IMR-90 (cell line): ENCODE measurements around the gene RMND5B. TPM values are rescaled to one million over a fixed set of nuclear protein-coding genes. Genes with fewer than 3 reads are reported as not detected.

Experiments used
- ATAC-seq: fragments of 200-7000 bp; cut with Tn5 transposase; 2 replicates; pipeline ENCODE4 v1.9.1; 2020; ENCODE audit warnings: low read depth, mild to moderate bottlenecking, moderate library complexity
- BruUV-seq: library from RNA; stranded (reverse); fragments of 400-500 nt; replicated peaks from 2 replicates; lab custom pipeline; 2021; lab: Mats Ljungman, UMichigan
- CTCF ChIA-PET: fragments of 300-600 bp; formaldehyde crosslinking; extraction: SDS; loops from one replicate; lab custom pipeline; 2021; ENCODE audit warnings: antibody characterized with exemption; lab: Yijun Ruan, JAX
- POLR2A ChIA-PET: fragments of 300-600 bp; sonication (Branson Sonifier 250); formaldehyde crosslinking; loops from one replicate; lab custom pipeline; 2022; ENCODE audit warnings: antibody characterized with exemption; ENCODE audit not compliant: unreplicated experiment; lab: Charles Lee
- DNase-seq: peaks from one replicate; pipeline ENCODE4 v3.0.0; 2013
- H2AFZ ChIP-seq: replicated peaks from 2 replicates; pipeline ENCODE3; 2013; ENCODE audit warnings: low read length, mild to moderate bottlenecking; ENCODE audit not compliant: poor library complexity
- H2AK5ac ChIP-seq: 2 replicates; pipeline ENCODE4 v1.6.1; 2013; ENCODE audit warnings: low read depth, low read length, inconsistent platforms
- H2AK9ac ChIP-seq: replicated peaks from 2 replicates; pipeline ENCODE3; 2013; ENCODE audit warnings: mild to moderate bottlenecking, low read depth, low read length, moderate library complexity; ENCODE audit not compliant: poor library complexity
- H2BK120ac ChIP-seq: 2 replicates; pipeline ENCODE4 v1.6.1; 2013; ENCODE audit warnings: low read depth, low read length, inconsistent platforms
- H2BK15ac ChIP-seq: 3 replicates; pipeline ENCODE4 v1.6.1; 2013; ENCODE audit warnings: low read depth, low read length, inconsistent platforms
- H2BK20ac ChIP-seq: 2 replicates; pipeline ENCODE4 v1.6.1; 2013; ENCODE audit warnings: low read depth, mild to moderate bottlenecking, inconsistent platforms, low read length, moderate library complexity
- H2BK5ac ChIP-seq: 2 replicates; pipeline ENCODE4 v1.6.1; 2013; ENCODE audit warnings: mild to moderate bottlenecking, low read depth, low read length, inconsistent platforms; ENCODE audit not compliant: poor library complexity, severe bottlenecking
- H3K14ac ChIP-seq: replicated peaks from 2 replicates; pipeline ENCODE4 v1.6.1; 2013; ENCODE audit warnings: low read depth, low read length, inconsistent platforms
- H3K18ac ChIP-seq: 2 replicates; pipeline ENCODE4 v1.6.1; 2013; ENCODE audit warnings: low read depth, low read length, control low read depth
- H3K23ac ChIP-seq: 2 replicates; pipeline ENCODE4 v1.6.1; 2013; ENCODE audit warnings: low read depth, low read length, inconsistent platforms
- H3K27ac ChIP-seq: 2 replicates; pipeline ENCODE4 v1.5.1; 2013; ENCODE audit warnings: mild to moderate bottlenecking, control low read depth, low read length; ENCODE audit not compliant: insufficient read depth
- H3K27me3 ChIP-seq: 2 replicates; pipeline ENCODE4 v1.6.1; 2013; ENCODE audit warnings: low read length; ENCODE audit not compliant: control insufficient read depth, insufficient read depth
- H3K36me3 ChIP-seq: 2 replicates; pipeline ENCODE4 v1.6.1; 2013; ENCODE audit warnings: low read length, mixed read lengths; ENCODE audit not compliant: control insufficient read depth, insufficient read depth
- H3K4ac ChIP-seq: 2 replicates; pipeline ENCODE4 v1.6.1; 2013; ENCODE audit warnings: low read depth, low read length, inconsistent platforms
- H3K4me1 ChIP-seq: 2 replicates; pipeline ENCODE4 v1.6.1; 2013; ENCODE audit warnings: low read length, mixed read lengths; ENCODE audit not compliant: control insufficient read depth, insufficient read depth
- H3K4me2 ChIP-seq: 2 replicates; pipeline ENCODE4 v1.6.1; 2013; ENCODE audit warnings: low read depth, mild to moderate bottlenecking, control low read depth, low read length, moderate library complexity
- H3K4me3 ChIP-seq: 2 replicates; pipeline ENCODE4 v1.5.1; 2013; ENCODE audit warnings: low read depth, mild to moderate bottlenecking, control low read depth, low read length, moderate library complexity; ENCODE audit not compliant: insufficient read depth
- H3K56ac ChIP-seq: 2 replicates; pipeline ENCODE4 v1.6.1; 2013; ENCODE audit warnings: low read length, inconsistent platforms; ENCODE audit not compliant: insufficient read depth; ENCODE audit errors: extremely low read depth
- H3K79me1 ChIP-seq, 2 experiments: 2 replicates each; pipeline ENCODE4 v1.6.1; 2013; ENCODE audit warnings: low read length in 2 of 2, inconsistent platforms in 1 of 2, low read depth in 1 of 2
- H3K9ac ChIP-seq: 2 replicates; pipeline ENCODE4 v1.6.1; 2013; ENCODE audit warnings: low read depth, low read length, control low read depth
- H3K9me1 ChIP-seq: 2 replicates; pipeline ENCODE4 v1.6.1; 2013; ENCODE audit warnings: low read length, inconsistent platforms; ENCODE audit not compliant: insufficient read depth
- H3K9me3 ChIP-seq: 2 replicates; pipeline ENCODE4 v1.6.1; 2013; ENCODE audit warnings: low read length; ENCODE audit not compliant: control insufficient read depth, insufficient read depth
- H4K20me1 ChIP-seq: 2 replicates; pipeline ENCODE4 v1.6.1; 2013; ENCODE audit warnings: low read length, inconsistent platforms; ENCODE audit not compliant: insufficient read depth
- H4K5ac ChIP-seq: 2 replicates; pipeline ENCODE4 v1.6.1; 2013; ENCODE audit warnings: mild to moderate bottlenecking, low read depth, low read length, control low read depth
- H4K8ac ChIP-seq, 2 experiments: 2 replicates each; pipeline ENCODE4 v1.6.1; 2013; ENCODE audit warnings: low read depth in 2 of 2, low read length in 2 of 2, control low read depth in 1 of 2, inconsistent platforms in 1 of 2
- H4K91ac ChIP-seq: 2 replicates; pipeline ENCODE4 v1.6.1; 2013; ENCODE audit warnings: low read depth, low read length, inconsistent platforms; ENCODE audit not compliant: insufficient read depth
- BHLHE40 ChIP-seq: fragments of 150-350 bp; IDR thresholded peaks from 2 replicates; pipeline ENCODE4 v1.6.1; 2016; ENCODE audit warnings: mild to moderate bottlenecking, low read depth, low read length
- CEBPB ChIP-seq: IDR thresholded peaks from 2 replicates; pipeline ENCODE4 v1.6.1; 2012; ENCODE audit warnings: low read depth, low read length, improper control_type of control experiment
- CHD1 ChIP-seq: IDR thresholded peaks from 2 replicates; pipeline ENCODE4 v1.6.1; 2012; ENCODE audit warnings: low read depth, low read length, improper control_type of control experiment
- CTCF ChIP-seq: conservative IDR thresholded peaks from 2 replicates; pipeline ENCODE4 v1.5.1; 2012; ENCODE audit warnings: mild to moderate bottlenecking, low read depth, low read length, improper control_type of control experiment
- ELK1 ChIP-seq: fragments of 150-350 bp; IDR thresholded peaks from 2 replicates; pipeline ENCODE4 v1.6.1; 2016; ENCODE audit warnings: low read depth, mild to moderate bottlenecking, low read length, moderate library complexity, borderline replicate concordance
- FOS ChIP-seq: fragments of 150-350 bp; IDR thresholded peaks from 2 replicates; pipeline ENCODE4 v1.6.1; 2016; ENCODE audit warnings: low read depth, low read length
- MAFK ChIP-seq: IDR thresholded peaks from 2 replicates; pipeline ENCODE4 v1.6.1; 2012; ENCODE audit warnings: low read depth, low read length, improper control_type of control experiment
- MAZ ChIP-seq: IDR thresholded peaks from 2 replicates; pipeline ENCODE4 v1.6.1; 2012; ENCODE audit warnings: low read depth, mild to moderate bottlenecking, low read length, improper control_type of control experiment, moderate library complexity, borderline replicate concordance
- MXI1 ChIP-seq: IDR thresholded peaks from 2 replicates; pipeline ENCODE4 v1.6.1; 2012; ENCODE audit warnings: low read depth, mild to moderate bottlenecking, low read length, moderate library complexity, borderline replicate concordance
- NFE2L2 ChIP-seq: fragments of 150-350 bp; IDR thresholded peaks from 2 replicates; pipeline ENCODE4 v1.6.1; 2016; ENCODE audit warnings: low read depth, mild to moderate bottlenecking, low read length
- POLR2A ChIP-seq: IDR thresholded peaks from 2 replicates; pipeline ENCODE4 v1.6.1; 2012; ENCODE audit warnings: mild to moderate bottlenecking, low read depth, low read length
- RAD21 ChIP-seq: IDR thresholded peaks from 2 replicates; pipeline ENCODE4 v1.6.1; 2012; ENCODE audit warnings: low read length, improper control_type of control experiment
- RCOR1 ChIP-seq: IDR thresholded peaks from 2 replicates; pipeline ENCODE4 v1.6.1; 2012; ENCODE audit warnings: mild to moderate bottlenecking, low read length, improper control_type of control experiment; ENCODE audit not compliant: insufficient replicate concordance
- RFX5 ChIP-seq: IDR thresholded peaks from 2 replicates; pipeline ENCODE4 v1.8.0; 2012; ENCODE audit warnings: low read depth, mild to moderate bottlenecking, low read length, moderate library complexity
- SMC3 ChIP-seq: fragments of 150-350 bp; IDR thresholded peaks from 2 replicates; pipeline ENCODE4 v1.6.1; 2016; ENCODE audit warnings: low read depth, mild to moderate bottlenecking, antibody characterized with exemption, low read length, moderate library complexity
- USF2 ChIP-seq: fragments of 150-350 bp; IDR thresholded peaks from 2 replicates; pipeline ENCODE4 v1.6.1; 2017; ENCODE audit warnings: mild to moderate bottlenecking, antibody characterized with exemption, low read length, low read depth
- WGBS, 2 experiments: methylation state at CpG; one replicate each; pipeline versions ENCODE4 v1.1.5 to v1.1.7; 2013; ENCODE audit warnings: missing lambda C conversion rate in 2 of 2; ENCODE audit not compliant: insufficient read length in 1 of 2; ENCODE audit errors: extremely low coverage in 2 of 2; 5-methylcytosine and 5-hydroxymethylcytosine counted together
- dilution Hi-C: fragments of 300-500 bp; cut with HindIII; formaldehyde crosslinking; loops from one replicate; pipeline ENCODE4 v1.14.3; 2018; ENCODE audit warnings: low sequenced_read_pairs; ENCODE audit not compliant: unreplicated experiment
- in situ Hi-C: fragments of 300-500 bp; cut with MboI; formaldehyde crosslinking; loops from 3 replicates; pipeline ENCODE4 v1.14.3; 2019; ENCODE audit warnings: low sequenced_read_pairs, inconsistent platforms, mixed read lengths
- intact Hi-C: fragments of 100-400 bp; cut with micrococcal nuclease; formaldehyde crosslinking; loops from 2 replicates; pipeline ENCODE4 v1.10.0; 2022
- polyA plus RNA-seq, 3 experiments: library from polyadenylated mRNA; depleted of rRNA; stranded (reverse); fragments of >200 nt; gene quantifications; 2 replicates each; pipeline ENCODE4 v1.2.3, GENCODE V29; 2012; ENCODE audit warnings: low replicate concordance in 1 of 3
- total RNA-seq: library from RNA; depleted of rRNA; stranded (reverse); fragments of >200 nt; gene quantifications from 2 replicates; pipeline ENCODE4 v1.2.3, GENCODE V29; 2012

RMND5B gene
- total and polyA plus RNA-seq, 2 of the 4 experiments (the other 2 are of a cell fraction): 14.0 to 19.5 TPM

GRCh38 chr5:178112545-178112944 lies 18.3 kb upstream of the RMND5B start:
- Histone ChIP-seq H3K4me3 (no peak overlapping the region), H3K36me3 (no peaks in the 10 kb centered on the region), H2AK9ac (no peak overlapping the region), H3K9ac (no peak overlapping the region), H4K91ac (no peak overlapping the region), H3K14ac (no peak overlapping the region), H3K9me3 (no peaks in the 10 kb centered on the region), H2BK15ac (no peak overlapping the region), H3K4me1 (no peaks in the 10 kb centered on the region; the same call in 1 of the 2 replicates), H3K4ac (no peak overlapping the region), H3K4me2 (no peak overlapping the region), H2AFZ (no peak overlapping the region), H3K79me1 (no peaks in the 10 kb centered on the region), H3K18ac (no peak overlapping the region), H2BK120ac (no peak overlapping the region), H4K20me1 (no peaks in the 10 kb centered on the region), H4K8ac (no peak overlapping the region), H2BK20ac (no peak overlapping the region), H3K27me3 (peaks cover 57% of the 10 kb centered on the region), H3K27ac (no peak overlapping the region), H4K5ac (no peak overlapping the region), H2AK5ac (no peak overlapping the region), H3K23ac (no peak overlapping the region), H3K56ac (no peak overlapping the region), H2BK5ac (no peak overlapping the region), H3K9me1 (no peaks in the 10 kb centered on the region)
- no peak for TF ChIP-seq FOS
- no peak for TF ChIP-seq USF2
- no peak for TF ChIP-seq NFE2L2
- TF ChIP-seq POLR2A: no peak
- no peak for TF ChIP-seq CEBPB
- no peak for TF ChIP-seq CHD1
- no peak for TF ChIP-seq MAZ
- TF ChIP-seq RCOR1: no peak
- no peak for TF ChIP-seq RAD21
- no peak for TF ChIP-seq RFX5
- TF ChIP-seq SMC3: no peak
- no peak for TF ChIP-seq CTCF
- TF ChIP-seq ELK1: no peak
- no peak for TF ChIP-seq BHLHE40
- no peak for TF ChIP-seq MAFK
- no peak for TF ChIP-seq MXI1
- ChIA-PET POLR2A (no interaction called here), CTCF (no interaction called here)
- dilution Hi-C loops: no loop called here
- ATAC-seq (no peak), DNase-seq (no peak)
- in situ Hi-C loops: no loop called here
- WGBS, 2 experiments: 81% methylated on average over 3 of the region's 5 CpGs; no CpG with 5 or more reads in 1 of the 2 experiments
- BruUV-seq: no TSS peak
- intact Hi-C loops: no loop called here
